HuH-7 (cell line): ENCODE data around the gene SPATA4.
A peak's percentile ranks its signal among the peaks of the same experiment; 100 is the strongest.
"Not testable (repeated sequence)": the region's sequence is repeated elsewhere in the genome, so short reads cannot be mapped to it uniquely, and the experiment has no call there.

Experiments
- DNase-seq: peaks from one replicate; pipeline ENCODE4 v3.0.0; 2011; ENCODE audit warnings: low spot score

SPATA4 gene

DNA sequence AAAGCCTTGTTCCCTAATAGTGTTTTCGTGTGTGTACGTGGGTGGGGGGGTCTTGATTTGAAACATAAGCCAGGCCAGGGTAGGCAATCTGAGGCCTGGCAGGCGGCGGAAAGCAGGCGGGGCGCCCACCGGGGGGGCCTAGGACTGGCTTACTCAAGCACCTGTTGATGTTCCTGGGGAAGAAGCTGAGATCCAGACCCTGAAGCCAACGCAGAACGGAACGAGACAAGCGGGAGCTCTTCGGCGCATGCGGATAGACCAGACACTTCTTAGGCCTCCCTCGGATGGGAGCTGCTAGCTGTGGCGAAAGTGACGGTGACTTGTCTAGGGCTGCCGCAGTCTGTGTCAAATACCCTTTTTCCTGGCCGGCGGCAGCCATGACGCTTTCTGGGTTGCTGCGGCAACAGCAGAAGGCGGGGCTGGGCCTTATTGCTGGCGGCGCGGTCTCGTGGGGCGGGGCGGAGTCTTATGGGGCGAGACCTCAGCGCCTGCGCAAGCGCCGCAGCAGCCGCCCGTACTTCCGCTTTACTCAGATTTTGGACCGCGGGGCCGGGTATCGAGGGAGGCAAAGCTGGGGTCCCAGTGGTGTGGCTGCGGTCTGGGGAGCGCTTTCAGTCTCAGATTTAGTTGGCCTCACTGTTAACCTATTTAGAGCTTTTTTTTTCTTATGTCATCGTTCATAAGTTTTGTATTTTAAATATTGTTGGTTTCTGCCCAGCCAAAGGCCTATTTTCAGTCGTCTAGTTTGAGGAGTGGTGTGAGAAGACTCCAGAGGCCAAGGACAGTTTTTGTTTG lies at the start of gene SPATA4:
Gene SPATA4, minus strand, starts transcription at position 402 of the 795 bp plus-strand sequence. Its CDS starts 23 bp downstream, at position 379.
- DNase-seq, result peak; percentile 70

DNA sequence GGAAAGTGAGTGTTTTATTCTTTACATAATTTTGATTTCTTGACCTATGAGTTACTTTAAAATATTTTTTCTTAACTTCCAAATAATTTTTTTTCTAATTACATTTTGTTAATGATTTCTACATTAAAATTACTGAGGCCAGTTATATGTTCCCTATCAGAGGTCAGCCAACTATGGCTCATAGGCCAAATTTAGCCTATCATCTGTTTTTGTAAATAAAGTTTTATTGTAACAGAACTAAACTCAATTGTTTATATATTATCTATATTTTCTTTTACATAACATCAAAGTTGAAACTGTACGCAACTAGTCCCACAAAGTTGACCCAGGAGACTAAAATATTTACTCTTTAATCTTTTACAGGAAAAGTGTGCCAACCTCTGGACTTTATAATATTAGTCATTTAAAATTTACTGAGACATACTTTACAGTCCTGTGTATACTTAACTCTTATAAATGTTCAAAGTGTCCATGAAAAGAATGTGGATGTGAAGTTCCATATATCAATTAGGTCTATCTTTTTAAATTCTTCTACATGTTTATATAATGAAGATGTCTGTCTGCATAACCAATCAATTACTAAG lies 47.5 kb upstream of the SPATA4 start:
- no peak for DNase-seq

DNA sequence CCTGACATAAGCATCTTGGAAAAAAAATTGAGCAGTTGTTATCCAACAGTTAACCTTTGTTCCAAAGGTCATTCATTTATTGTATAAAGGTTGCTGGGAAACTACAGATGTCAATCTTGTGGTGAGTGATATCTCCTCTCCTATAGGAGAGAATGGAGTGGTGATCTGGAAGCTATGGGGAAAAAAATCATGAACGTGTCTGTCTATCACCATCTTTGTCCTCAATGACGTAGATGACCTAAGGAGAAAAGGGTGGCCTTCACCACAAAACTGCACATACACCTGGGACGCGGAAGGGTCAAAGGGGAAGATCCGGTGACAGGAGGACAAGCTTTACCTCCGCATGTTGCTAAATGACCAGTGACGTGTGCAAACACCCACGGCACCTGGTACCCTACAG lies 46.3 kb upstream of the SPATA4 start:
- DNase-seq, result no peak

DNA sequence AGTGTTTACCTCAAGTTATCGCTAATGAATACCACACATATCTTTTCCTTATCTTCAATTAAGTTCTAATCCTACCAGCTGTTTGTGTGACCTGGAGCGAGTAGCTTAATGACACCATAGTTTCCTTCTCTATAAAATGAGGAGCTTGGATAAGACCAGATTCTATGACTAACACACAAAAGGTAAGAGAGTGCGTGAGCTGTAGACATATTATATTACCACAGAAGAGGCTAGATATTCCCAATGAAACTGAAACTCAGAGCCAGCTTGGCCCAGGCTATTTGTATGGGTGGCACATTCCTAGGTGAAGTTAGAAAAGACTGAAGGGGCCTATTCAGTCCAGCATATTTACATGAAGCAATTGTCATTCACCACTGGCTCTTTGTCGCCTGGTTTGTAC lies 43.4 kb upstream of the SPATA4 start:
- no peak for DNase-seq

DNA sequence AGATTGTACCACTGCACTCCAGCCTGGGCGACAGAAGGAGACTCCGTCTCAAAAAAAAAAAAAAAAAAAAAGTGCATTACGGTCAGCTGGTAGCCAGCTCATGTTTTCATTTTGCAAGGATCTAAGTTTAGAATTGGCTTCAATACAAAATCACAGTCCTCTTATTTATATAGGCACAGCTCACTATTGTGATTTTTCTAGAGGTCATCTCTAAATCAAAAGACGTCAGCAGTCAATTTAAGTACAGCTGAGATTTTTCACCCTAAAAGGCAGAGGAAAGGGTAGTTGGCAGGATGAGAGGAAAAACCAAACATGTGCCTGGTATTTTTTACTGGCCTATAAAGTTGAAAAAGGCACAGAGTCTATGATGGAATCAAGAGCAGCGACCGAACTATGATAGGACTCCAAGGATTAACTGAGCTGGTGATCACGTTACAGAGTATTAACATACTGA lies 42.8 kb upstream of the SPATA4 start:
- DNase-seq, result no peak

DNA sequence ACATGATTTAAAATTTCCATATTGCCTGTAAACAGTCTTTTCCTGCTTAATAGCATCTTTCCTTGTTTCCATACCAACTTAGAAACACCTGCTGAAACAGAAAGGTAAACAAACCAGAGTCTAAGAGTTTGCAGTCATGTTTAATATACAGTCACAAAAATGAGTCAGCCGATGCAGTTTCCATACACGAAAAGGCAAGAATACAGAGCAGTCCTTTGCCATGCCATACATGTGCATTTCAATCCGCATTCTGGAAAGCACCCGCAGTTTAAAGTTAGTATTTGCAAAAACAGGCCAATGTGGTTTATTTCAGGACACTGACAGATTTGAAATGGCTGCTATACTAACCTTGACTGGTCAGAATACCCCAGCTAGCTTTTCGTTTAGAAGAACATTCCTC lies 41.6 kb upstream of the SPATA4 start:
- DNase-seq, result no peak

DNA sequence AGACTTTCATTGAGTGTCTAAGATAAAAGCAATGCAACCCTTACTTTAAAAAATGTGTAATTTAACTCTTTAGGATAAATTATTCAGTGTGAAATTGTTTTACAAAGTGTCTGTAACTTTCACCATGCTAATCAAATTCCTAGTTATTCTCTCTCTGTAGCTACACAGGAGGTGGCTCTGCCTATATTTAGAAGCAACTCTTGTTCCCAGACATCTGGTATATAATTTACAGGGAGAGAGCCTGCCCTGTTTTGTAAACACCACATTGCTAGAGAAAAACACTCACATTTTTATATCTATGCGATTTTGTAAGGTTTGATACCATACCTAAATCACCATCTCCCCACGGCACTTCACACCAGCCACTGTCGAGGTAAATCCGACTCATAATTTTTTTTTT lies 35.5 kb upstream of the SPATA4 start:
- DNase-seq, result no peak

DNA sequence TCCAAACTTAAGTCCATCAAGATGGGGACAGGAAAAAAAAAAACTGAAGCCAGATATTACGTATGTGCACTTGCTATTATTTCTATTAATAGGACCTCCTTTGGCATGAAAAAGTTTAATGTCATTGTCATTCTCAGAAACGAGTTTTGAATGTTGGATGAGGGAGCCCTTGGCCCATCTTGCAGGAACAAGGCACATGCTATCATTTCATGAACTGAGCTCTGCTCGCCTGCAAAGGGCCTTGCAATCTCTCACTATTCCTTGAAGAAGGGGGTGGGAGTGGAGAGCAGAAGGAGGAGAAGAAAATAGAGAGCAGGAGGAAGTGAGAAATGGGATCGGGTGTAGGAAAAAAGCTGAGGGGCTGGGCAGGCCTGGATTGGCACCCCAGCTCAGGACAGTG lies 34.3 kb upstream of the SPATA4 start:
- DNase-seq, result no peak

DNA sequence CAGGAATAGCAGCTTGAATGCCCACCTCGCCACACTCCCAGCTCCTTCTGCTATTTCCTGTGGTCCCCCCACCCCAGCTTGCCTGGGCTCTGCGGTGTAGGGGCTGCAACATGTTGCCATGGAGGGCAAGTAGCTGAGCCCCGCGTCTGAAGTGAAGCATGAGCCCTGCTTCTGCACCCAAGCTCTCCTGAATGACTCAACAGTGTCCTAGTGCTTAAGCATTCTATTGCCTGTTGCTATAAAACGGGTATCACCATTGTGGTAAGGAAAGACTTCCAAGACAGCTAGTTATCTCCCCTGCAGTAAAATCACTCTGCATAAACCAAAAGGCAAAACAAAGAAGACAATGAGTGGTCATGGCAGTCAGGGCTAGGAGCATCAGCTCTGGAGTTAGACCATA lies 31.4 kb upstream of the SPATA4 start:
- no peak for DNase-seq

DNA sequence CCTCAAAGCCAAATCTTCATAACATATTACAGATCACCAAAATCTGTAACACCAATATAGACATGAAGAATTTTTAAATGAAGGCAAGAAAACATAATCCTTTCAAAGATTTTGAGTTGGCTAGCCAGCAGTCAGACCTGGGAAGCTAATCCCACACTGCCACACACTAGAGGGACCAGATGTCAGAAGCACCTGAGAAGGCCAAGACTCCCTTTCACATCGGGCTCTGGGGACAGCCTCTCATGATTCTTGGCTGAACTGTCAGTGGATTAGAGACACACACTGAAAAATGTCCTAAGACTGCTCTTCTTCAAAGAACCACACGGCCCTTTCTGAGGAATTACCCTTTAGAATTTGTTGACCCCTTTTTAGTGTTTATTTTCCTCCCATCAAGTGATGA lies 28.2 kb upstream of the SPATA4 start:
- no peak for DNase-seq

DNA sequence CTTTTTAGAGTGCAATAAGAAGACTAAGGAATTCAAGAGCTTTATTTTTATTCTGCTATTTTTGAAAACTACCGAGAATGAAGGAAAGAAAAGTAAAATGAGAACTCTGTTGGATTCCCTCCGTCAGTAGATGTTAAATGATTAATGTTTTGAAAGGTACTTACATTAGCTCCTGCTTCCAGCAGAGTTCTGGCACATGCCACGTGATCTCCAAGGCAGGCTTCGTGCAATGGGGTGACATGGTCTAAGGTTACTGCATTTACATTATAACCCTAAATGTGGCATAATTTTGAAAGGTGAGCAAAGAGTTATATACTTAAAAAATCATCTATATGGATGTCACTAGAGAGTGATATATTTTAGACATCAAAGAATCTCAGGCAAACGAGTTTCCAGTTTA lies 26.8 kb upstream of the SPATA4 start:
- DNase-seq, result no peak

DNA sequence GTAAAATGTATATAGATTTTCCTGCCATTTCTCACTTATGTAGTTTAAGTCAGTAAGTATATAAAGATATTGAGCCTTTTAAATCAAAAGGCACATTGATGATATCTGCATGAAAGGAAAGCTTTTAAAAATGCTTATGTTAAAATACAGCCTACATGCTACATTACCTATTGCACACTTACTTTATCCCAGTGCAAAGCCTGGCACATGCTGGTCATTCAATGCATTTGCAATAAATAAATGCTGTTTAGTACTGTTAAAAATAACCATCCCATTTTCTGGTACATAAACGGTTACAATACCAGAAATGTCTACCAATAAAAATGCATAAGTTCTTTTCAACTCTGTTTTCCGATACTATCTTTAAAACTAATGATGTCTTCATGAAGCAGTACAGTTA lies 22.1 kb upstream of the SPATA4 start:
- no peak for DNase-seq

DNA sequence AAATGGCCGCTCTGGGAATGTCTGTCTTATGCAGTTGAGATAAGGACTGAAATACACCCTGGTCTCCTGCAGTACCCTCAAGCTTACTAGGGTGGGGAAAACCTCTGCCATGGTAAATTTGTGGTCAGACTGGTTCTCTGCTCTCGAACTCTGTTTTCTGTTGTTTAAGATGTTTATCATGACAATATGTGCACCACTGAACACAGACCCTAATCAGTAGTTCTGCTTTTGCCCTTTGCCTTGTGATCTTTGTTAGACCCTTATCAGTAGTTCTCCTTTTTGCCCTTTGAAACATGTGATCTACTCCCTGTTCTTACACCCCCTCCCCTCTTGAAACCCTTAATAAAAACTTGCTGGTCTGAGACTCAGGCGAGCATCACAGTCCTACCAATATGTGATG lies 17.0 kb upstream of the SPATA4 start:
- DNase-seq, result not testable (repeated sequence)

DNA sequence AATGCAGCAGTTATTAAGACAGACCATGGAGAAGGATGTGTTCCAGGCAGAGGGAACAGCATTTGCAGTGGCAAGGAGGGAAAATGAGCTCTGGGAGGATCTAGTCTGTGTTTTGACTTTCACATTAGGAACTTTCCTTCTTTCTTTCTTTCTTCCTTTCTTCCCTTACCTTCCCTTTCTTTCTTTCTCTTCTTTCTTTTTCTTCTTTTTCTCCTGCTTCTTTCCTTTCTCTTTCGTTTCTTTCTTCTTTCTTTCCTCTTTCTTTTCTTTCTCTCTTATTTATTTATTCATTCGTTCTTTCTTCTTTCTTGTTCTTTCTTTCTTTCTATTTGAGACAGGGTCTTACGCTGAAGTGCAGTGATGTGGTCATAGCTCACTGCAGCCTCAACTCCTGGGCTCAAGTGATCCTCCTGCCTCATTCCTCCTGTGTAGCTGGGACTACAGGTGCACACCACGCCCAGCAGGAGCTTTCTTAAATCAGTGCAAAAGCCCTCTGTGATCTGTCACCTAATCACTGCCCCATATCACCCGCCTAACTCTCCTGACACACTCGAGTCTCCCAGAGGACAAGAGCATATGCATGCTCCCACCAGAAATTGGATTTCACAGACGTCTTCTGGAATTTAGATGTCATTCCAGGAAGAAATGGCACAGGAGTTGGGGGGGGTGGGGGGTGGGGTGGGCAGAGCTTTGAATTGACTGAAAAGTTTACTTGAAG lies 15.4 kb upstream of the SPATA4 start:
- no peak for DNase-seq

DNA sequence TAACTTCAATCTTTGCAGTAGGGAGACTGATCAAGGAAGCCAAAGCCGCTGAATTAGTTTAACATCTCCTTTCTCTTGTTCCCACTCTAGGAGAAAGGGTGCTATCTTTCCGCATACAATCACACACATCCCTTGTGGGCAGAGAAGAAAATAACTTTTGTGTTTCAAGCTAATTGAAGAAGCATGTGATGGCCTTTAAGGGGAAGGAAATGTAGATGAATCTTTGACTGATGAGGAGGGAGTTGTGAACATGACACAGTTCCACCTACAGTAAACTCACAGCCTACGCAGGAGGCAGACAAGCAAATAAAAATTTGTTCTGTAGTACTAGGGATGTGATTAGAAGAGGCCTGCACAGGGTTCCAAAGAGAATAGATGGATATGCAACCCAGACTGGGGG lies 14.7 kb upstream of the SPATA4 start:
- DNase-seq, result no peak

DNA sequence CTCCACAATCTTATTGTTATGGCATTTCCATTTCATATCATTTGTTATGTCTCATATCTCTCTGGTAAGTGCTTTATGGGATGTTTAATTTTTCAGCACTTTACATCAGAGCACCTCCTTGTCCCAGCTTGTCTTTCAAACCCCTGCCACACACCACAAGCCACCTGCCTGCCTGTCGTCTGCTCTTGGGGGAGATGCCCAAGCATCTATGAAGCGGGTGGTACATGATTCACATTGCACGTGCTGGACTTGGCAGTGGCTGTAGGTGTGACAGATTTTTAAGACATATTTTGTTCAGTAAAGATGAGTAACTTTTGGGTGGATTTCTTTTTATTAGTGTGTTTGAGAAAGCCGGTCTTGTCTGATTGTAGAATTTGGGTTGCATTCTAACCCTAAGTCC lies 14.2 kb upstream of the SPATA4 start:
- no peak for DNase-seq

DNA sequence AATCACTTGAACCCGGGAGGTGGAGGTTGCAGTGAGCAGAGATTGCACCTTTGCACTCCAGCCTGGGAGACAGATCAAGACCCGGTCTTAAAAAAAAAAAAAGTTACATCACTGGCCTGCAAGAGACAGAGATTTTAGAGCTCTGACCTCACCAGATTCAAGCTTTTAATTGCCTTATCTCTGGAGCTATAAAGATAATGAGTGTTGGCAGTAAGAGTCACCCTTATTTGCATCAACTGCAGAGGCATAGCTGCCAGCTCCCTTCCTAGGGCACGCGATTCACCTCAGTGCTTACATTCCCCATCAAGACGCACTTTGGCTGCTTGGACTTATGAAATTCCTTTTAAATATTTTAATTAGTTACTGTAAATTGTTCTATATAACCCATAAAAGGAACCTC lies 12.5 kb upstream of the SPATA4 start:
- no peak for DNase-seq

DNA sequence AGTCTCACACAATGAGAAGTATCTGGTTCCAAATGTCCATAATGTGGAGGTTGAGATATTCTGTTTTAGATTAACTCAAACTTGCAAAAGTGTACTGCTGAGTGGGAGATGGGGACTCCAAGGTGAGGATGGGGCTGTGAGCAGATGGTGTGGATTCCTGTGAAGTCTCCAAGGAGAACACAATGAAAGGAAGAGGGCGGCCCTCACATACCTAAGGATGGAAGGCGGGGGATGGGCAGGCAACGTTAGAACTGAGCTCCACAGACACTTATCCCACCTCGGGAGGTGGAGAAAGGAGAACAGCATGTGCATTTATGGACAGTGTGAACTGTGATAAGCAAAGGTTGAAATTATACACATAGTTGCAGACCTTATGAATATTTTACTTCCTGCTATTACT lies 9.9 kb upstream of the SPATA4 start:
- DNase-seq, result no peak

DNA sequence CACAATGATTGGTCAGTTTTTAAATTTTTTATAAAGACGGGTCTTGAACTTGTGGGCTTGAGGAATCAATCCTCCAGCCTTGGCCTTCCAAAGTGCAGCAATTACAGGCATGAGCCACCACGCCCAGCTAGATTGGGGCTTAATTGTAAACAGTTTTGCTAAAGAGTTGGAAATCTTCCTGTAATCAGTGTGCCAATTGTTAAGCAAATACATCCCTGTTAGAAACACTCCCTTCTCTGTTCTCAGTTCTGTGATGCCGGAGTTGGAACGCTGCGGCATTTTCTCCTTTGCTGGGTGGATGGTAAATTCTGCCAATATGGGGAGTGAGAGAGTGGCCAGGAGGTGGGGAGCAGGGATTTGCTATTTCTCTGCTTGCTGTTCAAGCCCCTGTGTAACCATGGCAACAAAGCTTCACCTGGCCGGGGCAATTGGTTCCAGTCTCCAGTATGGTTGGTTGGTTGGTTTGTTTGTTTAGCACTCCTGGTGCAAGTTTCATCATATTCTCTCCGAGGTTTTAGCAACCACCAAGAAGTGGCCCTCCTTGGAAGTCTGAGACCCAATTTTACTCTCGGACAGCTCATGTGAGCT lies 3.0 kb upstream of the SPATA4 start:
- no peak for DNase-seq

DNA sequence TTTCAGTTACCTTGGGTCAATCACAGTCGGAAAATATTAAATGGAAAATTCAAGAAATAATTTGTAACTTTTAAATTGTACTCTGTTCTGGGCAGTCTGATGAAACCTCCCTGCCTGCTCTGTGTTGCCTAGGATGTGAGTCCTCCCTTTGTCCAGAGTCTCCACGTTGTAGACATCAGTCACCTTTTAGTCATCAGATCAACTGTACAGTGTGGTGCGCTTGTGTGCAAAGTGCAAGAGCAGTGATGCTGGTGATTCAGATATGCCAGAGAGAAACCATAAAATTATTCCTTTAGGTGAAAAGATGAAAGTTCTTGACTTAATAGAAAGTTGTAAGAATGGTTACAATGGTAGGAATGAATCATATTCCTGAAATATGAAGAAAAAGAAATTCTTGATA lies 1.4 kb downstream of the SPATA4 start:
- no peak for DNase-seq

DNA sequence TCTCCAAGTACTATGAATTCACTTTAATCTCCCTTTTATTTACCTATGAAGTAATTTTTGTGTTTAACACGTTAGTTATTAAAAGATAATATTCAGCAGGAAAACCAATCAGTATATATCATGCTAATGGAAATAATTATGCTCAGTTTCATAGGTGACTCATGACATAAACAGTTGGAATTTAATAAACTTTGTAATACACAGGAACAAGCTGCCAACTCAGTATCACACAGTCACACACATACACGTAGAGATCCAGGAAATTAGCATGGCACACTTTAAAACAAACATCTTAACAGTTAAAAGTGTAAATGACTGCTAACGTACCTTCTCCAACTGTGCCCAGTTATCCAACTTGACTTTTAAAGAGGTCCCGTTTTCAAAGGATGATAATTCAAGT lies 2.3 kb downstream of the SPATA4 start:
- no peak for DNase-seq

DNA sequence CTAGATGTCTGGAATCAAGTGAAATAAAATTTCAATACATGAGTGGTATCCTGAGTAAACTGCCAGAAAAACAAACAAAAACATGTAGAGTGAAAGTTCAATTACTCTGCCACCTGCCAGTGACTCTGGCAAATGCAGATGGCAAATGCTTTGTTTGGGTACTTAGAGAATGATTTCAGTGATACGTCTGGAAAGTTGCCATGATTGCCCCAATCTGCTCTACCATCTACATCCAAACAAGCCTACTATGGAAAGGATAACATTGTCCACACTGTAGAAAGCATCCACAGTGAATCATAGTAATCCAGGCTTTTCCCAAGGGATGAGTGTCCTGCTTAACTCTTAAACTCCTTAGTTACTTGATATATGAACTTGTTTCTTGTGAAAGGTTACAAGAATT lies 3.4 kb downstream of the SPATA4 start:
- DNase-seq, result no peak
